Activated naive CD8-positive, alpha-beta T cell treated with anti-CD3 and anti-CD28 coated beads, Interleukin-2, amount 50 U/mL, for 16 hours (primary cell): ENCODE measurements around the gene FOXN4.

Experiments
- DNase-seq: peaks from one replicate; pipeline ENCODE4 v3.0.0-alpha.2; 2020; ENCODE audit warnings: low read depth, low spot score

FOXN4 gene

GRCh38 chr12:109307051-109307450, 2.0 kb downstream of the FOXN4 start:
- DNase-seq = no peak

DNA sequence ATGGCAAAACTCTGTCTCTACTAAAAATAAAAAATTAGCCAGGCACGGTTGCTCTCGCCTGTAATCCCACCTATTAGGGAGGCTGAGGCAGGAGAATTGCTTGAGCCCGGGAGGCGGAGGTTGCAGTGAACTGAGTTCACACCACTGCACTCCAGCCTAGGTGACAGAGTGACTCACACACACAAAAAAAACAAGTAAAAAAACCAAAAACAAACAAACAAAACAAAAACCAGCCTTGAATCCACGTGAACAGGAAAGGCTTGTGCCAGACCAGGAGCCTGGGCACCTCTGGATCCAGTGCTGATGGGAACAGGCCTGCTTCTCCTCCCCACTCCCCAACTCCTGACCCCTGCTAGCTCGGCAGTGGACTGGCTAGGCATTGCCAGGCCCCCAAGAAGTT, 3.5 kb downstream of the FOXN4 start:
- no peak for DNase-seq

- DNase-seq = no peak
These were observed 4.6 kb downstream of the FOXN4 start for GRCh38 chr12:109304485-109304884.

GRCh38 chr12:109302770-109303169, 6.3 kb downstream of the FOXN4 start:
- DNase-seq = no peak

GRCh38 chr12:109302358-109302757, 6.7 kb downstream of the FOXN4 start:
- no peak for DNase-seq

- DNase-seq = no peak
These were observed 7.4 kb downstream of the FOXN4 start for GRCh38 chr12:109301643-109302168.

DNA sequence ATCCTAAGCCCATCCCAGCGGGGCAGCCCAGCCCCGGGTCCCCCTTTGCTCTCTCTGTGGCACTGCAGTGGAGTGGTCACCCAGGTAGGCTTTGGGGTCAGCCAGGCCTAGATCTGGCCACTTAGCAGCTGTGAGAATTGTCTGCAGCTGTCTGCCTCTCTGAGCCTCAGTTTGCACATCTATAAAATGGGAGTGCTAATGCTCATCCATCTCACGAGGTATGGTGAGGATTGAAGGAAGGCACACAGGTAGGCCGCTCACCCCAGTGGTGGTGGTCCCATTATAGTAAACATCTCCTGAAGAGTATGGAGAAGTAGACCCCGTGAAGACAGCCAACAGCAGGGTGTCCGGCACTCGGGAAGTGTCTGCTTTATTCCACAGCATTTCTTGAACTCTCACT, 9.2 kb downstream of the FOXN4 start:
- DNase-seq = no peak

DNA sequence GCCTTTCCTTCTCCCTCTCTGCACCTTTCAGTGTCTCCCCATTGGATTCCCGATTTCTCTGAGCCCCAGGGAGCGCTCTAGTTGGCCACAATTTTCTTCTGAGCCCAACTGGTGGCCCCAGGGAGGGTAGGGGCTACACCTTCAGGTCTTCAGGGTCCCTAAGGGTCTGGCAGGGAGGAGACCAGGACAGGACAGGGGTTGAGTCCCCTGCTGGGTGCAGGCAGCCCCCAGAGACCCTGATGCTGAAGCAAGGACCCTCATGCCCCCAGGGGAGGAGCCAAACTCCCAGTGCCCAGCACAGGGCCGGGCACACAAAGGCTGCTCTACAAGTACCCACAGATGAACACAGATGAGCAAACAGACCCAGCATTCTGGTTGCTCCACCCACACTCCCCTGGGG, 12.7 kb downstream of the FOXN4 start:
- DNase-seq = no peak

DNA sequence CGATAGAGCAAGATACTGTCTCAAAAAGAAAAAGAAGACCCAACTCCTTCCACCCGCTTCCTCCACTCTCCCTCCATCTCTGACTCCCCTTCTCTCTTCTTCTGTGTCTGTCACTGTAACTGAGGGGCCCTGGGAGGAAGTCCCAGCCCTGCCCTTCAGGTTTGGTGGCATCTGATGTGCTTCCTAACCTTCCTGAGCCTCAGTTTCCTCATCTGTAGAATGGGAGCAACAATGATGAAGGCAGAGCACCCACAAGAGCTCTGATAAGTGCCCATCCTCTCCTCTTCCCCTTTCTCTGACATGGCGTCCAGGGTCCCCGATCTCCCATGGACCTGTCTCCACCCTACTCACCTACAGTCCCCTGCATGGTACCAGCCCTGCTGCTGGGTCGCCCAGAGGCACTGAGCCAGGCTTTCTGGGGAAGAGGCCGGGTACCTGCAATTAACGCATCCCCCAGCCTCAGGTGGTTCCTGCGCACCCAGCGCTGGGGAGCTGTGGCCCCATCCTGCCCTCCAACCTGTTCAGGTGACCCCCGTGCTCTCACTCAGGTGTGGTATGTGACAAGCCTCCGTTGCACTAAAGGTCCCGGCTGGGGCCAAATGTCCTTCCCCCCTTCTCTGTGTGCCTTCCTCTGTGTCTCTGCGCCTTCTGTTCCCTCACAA, 13.2 kb downstream of the FOXN4 start:
- DNase-seq = no peak

DNA sequence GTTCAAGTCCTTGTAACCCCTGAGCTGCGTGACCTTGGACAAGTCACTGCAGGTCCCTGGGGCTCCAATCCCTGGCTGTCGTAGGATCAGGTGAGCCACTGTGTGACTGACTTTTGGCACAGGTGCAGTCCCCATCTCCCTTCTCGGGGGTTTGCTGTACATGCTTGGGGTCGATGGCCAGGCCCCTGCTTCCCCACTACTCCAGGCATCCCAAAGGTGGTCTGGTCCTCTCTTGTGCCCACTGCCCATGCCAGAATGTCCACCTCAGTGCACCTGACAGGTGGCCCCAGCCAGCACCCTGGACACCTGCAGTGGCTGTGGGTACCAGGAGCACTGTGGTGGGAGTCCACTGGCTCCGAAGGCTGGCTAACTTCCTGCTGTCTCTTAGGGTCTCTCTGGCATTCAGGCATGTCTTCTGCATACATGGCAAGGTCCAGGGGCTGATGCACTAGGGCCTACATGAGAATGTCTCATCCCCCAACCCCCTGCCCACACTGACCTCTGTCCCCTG, 14.7 kb downstream of the FOXN4 start:
- no peak for DNase-seq

GRCh38 chr12:109293106-109293505, 16.0 kb downstream of the FOXN4 start:
- no peak for DNase-seq

DNA sequence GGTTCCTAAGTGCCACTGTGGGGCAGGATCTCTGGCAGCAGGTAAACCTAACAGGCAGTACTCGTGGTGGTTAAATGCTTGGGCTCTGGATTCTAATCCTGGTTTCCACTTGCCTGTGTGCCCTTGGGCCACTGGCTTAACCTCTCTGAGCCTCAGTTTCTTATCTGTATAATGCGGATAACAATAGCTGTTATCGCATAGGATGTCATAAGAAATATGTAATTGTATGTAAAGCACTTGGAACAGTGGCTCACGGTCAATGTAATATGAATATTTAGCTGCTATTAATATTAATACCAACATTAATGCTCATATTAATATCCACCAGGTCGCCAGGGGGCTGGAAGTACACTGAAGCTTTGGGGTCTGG, 16.8 kb downstream of the FOXN4 start:
- no peak for DNase-seq

- DNase-seq = no peak
These were observed 17.4 kb downstream of the FOXN4 start for GRCh38 chr12:109291521-109292341.

GRCh38 chr12:109291117-109291516, 18.0 kb downstream of the FOXN4 start:
- DNase-seq = no peak

- DNase-seq = no peak
These were observed 19.0 kb downstream of the FOXN4 start for GRCh38 chr12:109290061-109290460.

DNA sequence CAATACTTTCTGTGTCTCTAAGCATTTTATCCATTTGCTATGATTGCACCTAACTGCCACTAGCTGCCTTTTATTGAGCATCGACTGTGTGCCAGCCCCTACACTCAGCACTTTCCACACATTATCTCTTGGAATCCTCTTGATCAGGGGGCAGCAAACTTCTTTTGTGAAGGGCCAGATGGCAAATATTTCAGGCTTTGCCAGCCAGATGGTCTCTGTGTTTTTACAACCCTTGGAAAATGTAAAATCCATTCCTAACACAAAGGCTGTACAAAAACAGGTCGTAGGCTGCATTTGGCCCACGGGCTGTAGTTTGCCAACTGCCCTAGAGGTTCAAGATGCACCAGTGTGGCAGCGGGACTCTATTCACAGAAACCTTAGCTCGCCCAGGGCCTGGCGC, 19.5 kb downstream of the FOXN4 start:
- DNase-seq = no peak

GRCh38 chr12:109289004-109289403, 20.1 kb downstream of the FOXN4 start:
- DNase-seq = no peak

DNA sequence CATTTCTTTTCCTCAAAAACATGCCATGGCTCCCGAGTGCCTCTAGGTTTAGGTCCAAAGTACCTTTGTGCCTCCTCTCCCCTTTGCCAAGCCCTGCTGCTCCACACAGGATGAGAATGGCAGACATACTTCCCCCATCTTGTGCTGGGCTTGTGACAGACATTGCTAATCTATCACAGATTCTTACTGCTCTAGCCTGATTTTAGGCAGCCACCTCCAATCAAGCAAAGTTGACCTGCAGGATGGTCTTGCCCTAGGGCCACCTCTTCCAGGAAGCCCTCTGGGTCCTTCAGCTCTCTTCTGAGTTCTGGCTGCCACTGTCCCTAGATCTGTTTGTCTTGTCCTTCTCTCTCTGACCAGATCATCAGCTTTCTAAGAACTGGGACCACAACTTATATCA, 20.5 kb downstream of the FOXN4 start:
- DNase-seq = no peak

GRCh38 chr12:109287811-109288469, 21.1 kb downstream of the FOXN4 start:
- DNase-seq = no peak

- no peak for DNase-seq
These were observed 21.9 kb downstream of the FOXN4 start for GRCh38 chr12:109287181-109287580.

GRCh38 chr12:109286652-109287051, 22.4 kb downstream of the FOXN4 start:
- no peak for DNase-seq

GRCh38 chr12:109286252-109286651, 22.8 kb downstream of the FOXN4 start:
- no peak for DNase-seq
